Measurements from ENCODE around the gene ID2. TPM values are rescaled to one million over a fixed set of nuclear protein-coding genes. Genes with fewer than 3 reads are reported as not detected.

Gene ID2
- total RNA-seq, 1 experiment from 2014 or later, result 48.6 TPM

GRCh38 chr2:8657423-8658062 is 24.3 kb upstream of the ID2 start:
- Histone ChIP-seq H3T11ph (ENCODE audit: low read length) (no peak overlapping the region), H3K56ac (ENCODE audit: insufficient read length, low read depth, low read length) (no peak overlapping the region), H3K27me3 (ENCODE audit: insufficient read depth, low read length) (no peaks in the 10 kb centered on the region), H2BK5ac (ENCODE audit: insufficient read length, low read length) (no peak overlapping the region), H4K91ac (ENCODE audit: insufficient read length, low read depth, low read length) (no peak overlapping the region), H2BK120ac (ENCODE audit: low read depth, low read length, poor library complexity, severe bottlenecking) (no peak overlapping the region), H4K20me1 (ENCODE audit: control insufficient read depth, insufficient read depth, insufficient read length) (no peaks in the 10 kb centered on the region), H4K8ac (replicated peaks; ENCODE audit: insufficient read length, low read depth, low read length) (no peak overlapping the region), H3K79me2 (ENCODE audit: insufficient read depth, low read length) (no peaks in the 10 kb centered on the region), H3K9me3 (ENCODE audit: control insufficient read depth, low read depth, low read length) (no peaks in the 10 kb centered on the region), H3K4me1 (ENCODE audit: insufficient read depth, low read length) (no peaks in the 10 kb centered on the region), H2BK12ac (ENCODE audit: insufficient read length, low read depth, low read length) (no peak overlapping the region), H3K9ac (ENCODE audit: extremely low read depth, insufficient read length, low read length) (no peak overlapping the region), H3K4ac (ENCODE audit: low read depth, low read length) (no peak overlapping the region), H2AK5ac (ENCODE audit: insufficient read length, low read length) (no peak overlapping the region), H3K14ac (ENCODE audit: insufficient read depth, low read length) (no peak overlapping the region; the same call in 1 of the 2 replicates), H2AFZ (ENCODE audit: low read length) (no peak overlapping the region), H2BK15ac (ENCODE audit: low read depth, low read length) (no peak overlapping the region), H3K23me2 (ENCODE audit: insufficient read length, low read depth, low read length, poor library complexity, severe bottlenecking) (no peaks in the 10 kb centered on the region), H2BK20ac (ENCODE audit: low read depth, low read length, poor library complexity, severe bottlenecking) (no peak overlapping the region), H4K5ac (ENCODE audit: insufficient read length, low read depth, low read length) (no peak overlapping the region), H3K18ac (ENCODE audit: insufficient read length, low read depth, low read length) (no peak overlapping the region), H3K4me2 (ENCODE audit: insufficient read depth, insufficient read length, low read length) (no peak overlapping the region), H3K23ac (ENCODE audit: insufficient read length, low read depth, low read length) (no peak overlapping the region), H3K27ac (ENCODE audit: insufficient read length, low read depth, low read length) (no peak overlapping the region), H3K79me1 (ENCODE audit: insufficient read depth, low read depth, low read length, poor library complexity, severe bottlenecking) (no peaks in the 10 kb centered on the region)
- DNase-seq, result no peak
- Mint-ChIP-seq H3K4me1 (peaks cover 13 to 18% of the 10 kb centered on the region in 2 experiments), H3K27me3 (ENCODE audit: low read depth) (peaks cover 4% of the 10 kb centered on the region), H3K36me3 (ENCODE audit: insufficient read depth in 1 of 3, low read depth in 3 of 3) (no peaks in the 10 kb centered on the region; a peak in 2 of 7 replicates), H3K27ac (no peak overlapping the region; a peak in 2 of 7 replicates), H3K4me3 (no peak overlapping the region), H3K9me3 (peaks cover 0 to 2% of the 10 kb centered on the region in 2 experiments; a peak in 1 of 5 replicates)
- no CpG with 5 or more reads among the region's 17 CpGs for WGBS (ENCODE audit: extremely low coverage, insufficient read length, low lambda C conversion rate)
- no peak for TF ChIP-seq CTCF (conservative IDR thresholded peaks at IDR 0.05)
